Spleen (tissue), 11 donors: ENCODE data around the gene HINFP. TPM values are rescaled to one million over a fixed set of nuclear protein-coding genes. Genes with fewer than 3 reads are reported as not detected.
A peak's percentile ranks its signal among the peaks of the same experiment; 100 is the strongest.

ENCODE experiments used
- DNase-seq: peaks from one replicate; pipeline ENCODE4 v3.0.0-alpha.2; 2020
- H3K27ac ChIP-seq, 8 donors: fragments of 200-600 bp; sonication (generic) in 7 of 8; 1 replicate in 4 of 8; 2 replicates in 4 of 8; pipeline versions ENCODE4 v1.5.0 to v1.8.0; 2016 to 2021; ENCODE audit warnings: inconsistent platforms in 4 of 8, mild to moderate bottlenecking in 4 of 8, moderate library complexity in 1 of 8
- H3K27me3 ChIP-seq, 7 donors: fragments of 200-600 bp; sonication (generic) in 6 of 7; replicated peaks in 1 of 7; 1 replicate in 4 of 7; 2 replicates in 3 of 7; pipeline versions ENCODE4 v1.5.0 to v1.8.0; 2016 to 2021; ENCODE audit warnings: inconsistent platforms in 3 of 7, mild to moderate bottlenecking in 1 of 7
- H3K36me3 ChIP-seq, 6 donors: fragments of 200-600 bp; sonication (generic) in 5 of 6; 1 replicate in 4 of 6; 2 replicates in 2 of 6; pipeline versions ENCODE4 v1.5.0 to v1.8.0; 2016 to 2021; ENCODE audit warnings: inconsistent platforms in 2 of 6
- H3K4me1 ChIP-seq, 6 donors: fragments of 200-600 bp; sonication (generic) in 5 of 6; 1 replicate in 3 of 6; 2 replicates in 3 of 6; pipeline versions ENCODE4 v1.5.0 to v1.8.0; 2016 to 2021; ENCODE audit warnings: inconsistent platforms in 3 of 6
- H3K4me3 ChIP-seq, 8 donors: fragments of 200-600 bp; sonication (generic) in 7 of 8; 1 replicate in 4 of 8; 2 replicates in 4 of 8; pipeline versions ENCODE4 v1.5.0 to v1.8.0; 2016 to 2021; ENCODE audit warnings: inconsistent platforms in 4 of 8, mild to moderate bottlenecking in 4 of 8, moderate library complexity in 2 of 8
- H3K9me3 ChIP-seq, 8 donors: fragments of 200-600 bp; sonication (generic) in 7 of 8; 1 replicate in 4 of 8; 2 replicates in 4 of 8; pipeline versions ENCODE4 v1.5.0 to v1.8.0; 2016 to 2021; ENCODE audit warnings: inconsistent platforms in 4 of 8
- CTCF ChIP-seq, 11 experiments: fragments of 200-600 bp in 7 of 11; fragments of 450-650 bp in 4 of 11; sonication (generic) in 4 of 11; IDR thresholded peaks in 8 of 11; conservative IDR thresholded peaks in 3 of 11; 1 replicate in 7 of 11; 2 replicates in 4 of 11; pipeline versions ENCODE4 v1.4.0 to v1.8.0; 2016 to 2021; ENCODE audit warnings: antibody characterized with exemption in 11 of 11, inconsistent platforms in 4 of 11, mild to moderate bottlenecking in 1 of 11
- POLR2A ChIP-seq, 3 donors: fragments of 450-650 bp; IDR thresholded peaks; one replicate each; pipeline ENCODE4 v1.5.1; 2017; ENCODE audit warnings: antibody characterized with exemption in 3 of 3, mild to moderate bottlenecking in 1 of 3
- POLR2AphosphoS5 ChIP-seq, 3 donors: sonication (generic); formaldehyde crosslinking; IDR thresholded peaks; one replicate each; pipeline ENCODE4 v1.5.1; 2017; ENCODE audit warnings: antibody characterized with exemption in 3 of 3
- WGBS, 5 donors: extraction: QIAGEN DNeasy Blood & Tissue Kit in 3 of 5; methylation state at CpG; one replicate each; pipeline versions ENCODE4 v1.1.5 to v1.1.7; 2013 to 2018; 5-methylcytosine and 5-hydroxymethylcytosine counted together
- intact Hi-C: fragments of 100-400 bp; cut with DNase I; formaldehyde crosslinking; loops from one replicate; pipeline ENCODE4 v1.15.0; 2023; ENCODE audit warnings: low total_unique reads
- polyA plus RNA-seq, 3 donors: library from polyadenylated mRNA; stranded (reverse); fragments of 200-250 nt; gene quantifications; one replicate each; pipeline ENCODE4 v1.2.1, GENCODE V29; 2013
- total RNA-seq, 7 donors: library from RNA; depleted of rRNA in 3 of 7; stranded (reverse); fragments of >200 nt in 3 of 7; fragmentation: NEBNext Ultra II Directional in 4 of 7; extraction: Animal tissue kit (Norgen Biotek cat#: 25700) in 4 of 7; gene quantifications; one replicate each; pipeline versions ENCODE4 v1.1.0 to v1.2.1, GENCODE V29; 2016 to 2021
- donor health status: healthy with polysubstance abuse.
- donor health status: DM: no; HTN: no; CAD: no; lungs with moderate emphysema.
- donor health status: DM: no; HTN: no; CAD: no.
- donor health status: Bipolar disorder and iron deficiency.
- donor health status: healthy.
- donor health status: DM: no; HTN: no; CAD: no.
- donor health status: DM: yes; HTN: yes; CAD: no.

Gene HINFP
- total and polyA plus RNA-seq, 10 donors, result 12.8 to 40.7 (median 33.0) TPM

- H3K27ac ChIP-seq, result peak overlapping the region in 3 of 8 donors; percentile 95 to 96 (median 96)
- 85 to 89% (median 87%) methylated on average over 13 of the region's 13 CpGs for WGBS, 5 donors
- DNase-seq, result no peak
- H3K4me1 ChIP-seq, result peaks cover 14 to 76% (median 40%) of the 10 kb centered on the region in 6 donors
- no peak for TF ChIP-seq POLR2A (IDR thresholded peaks at IDR 0.05)
- TF ChIP-seq POLR2AphosphoS5 (IDR thresholded peaks at IDR 0.05), result no peak
- TF ChIP-seq CTCF (IDR thresholded peaks at IDR 0.05 in 8 of 11, conservative IDR thresholded peaks at IDR 0.05 in 3 of 11), result no peak
- no peaks in the 10 kb centered on the region for H3K27me3 ChIP-seq
- intact Hi-C loops, result loop anchor here (10.0 kb wide), 1 partner anchor 103 kb away; no protein-coding TSS in a partner anchor
- no peaks in the 10 kb centered on the region for H3K9me3 ChIP-seq
- peaks cover 0 to 29% (median 8%) of the 10 kb centered on the region in 6 donors for H3K36me3 ChIP-seq
- H3K4me3 ChIP-seq, result peak overlapping the region in 3 of 8 donors; percentile 0 to 83 (median 1)
Measured at GRCh38 chr11:119091966-119092879, 29.2 kb upstream of the HINFP start.

- no peaks in the 10 kb centered on the region for H3K27me3 ChIP-seq
- TF ChIP-seq POLR2AphosphoS5 (IDR thresholded peaks at IDR 0.05), result no peak
- no peak for TF ChIP-seq CTCF (IDR thresholded peaks at IDR 0.05 in 8 of 11, conservative IDR thresholded peaks at IDR 0.05 in 3 of 11)
- no peak for TF ChIP-seq POLR2A (IDR thresholded peaks at IDR 0.05)
- intact Hi-C loops, result loop anchor here (10.0 kb wide), 1 partner anchor 102 kb away; no protein-coding TSS in a partner anchor
- peak overlapping the region in 7 of 8 donors; percentile 76 to 93 (median 83) for H3K4me3 ChIP-seq
- 57 to 70% (median 61%) methylated on average over 11 to 12 of the region's 12 CpGs for WGBS, 5 donors
- H3K4me1 ChIP-seq, result peaks cover 14 to 74% (median 40%) of the 10 kb centered on the region in 6 donors
- no peaks in the 10 kb centered on the region for H3K9me3 ChIP-seq
- no peak for DNase-seq
- peak overlapping the region in 7 of 8 donors; percentile 91 to 97 (median 95) for H3K27ac ChIP-seq
- peaks cover 0 to 38% (median 17%) of the 10 kb centered on the region in 6 donors for H3K36me3 ChIP-seq
Measured at GRCh38 chr11:119092880-119093842, 28.2 kb upstream of the HINFP start.

- intact Hi-C loops, result loop anchor here (10.0 kb wide), 1 partner anchor 101 kb away; no protein-coding TSS in a partner anchor
- peak; percentile 92 for DNase-seq
- Histone ChIP-seq H3K36me3 (peaks cover 0 to 47% (median 19%) of the 10 kb centered on the region in 6 donors), H3K4me3 (peak overlapping the region; percentile 76 to 93 (median 83)), H3K4me1 (peaks cover 14 to 74% (median 40%) of the 10 kb centered on the region in 6 donors), H3K27me3 (no peaks in the 10 kb centered on the region), H3K9me3 (no peaks in the 10 kb centered on the region), H3K27ac (peak overlapping the region; percentile 84 to 97 (median 94))
- peak in 1 of 3 donors; percentile 0 for TF ChIP-seq POLR2AphosphoS5 (IDR thresholded peaks at IDR 0.05)
- no peak for TF ChIP-seq CTCF (IDR thresholded peaks at IDR 0.05 in 8 of 11, conservative IDR thresholded peaks at IDR 0.05 in 3 of 11)
- 0 to 1% (median 1%) methylated on average over 25 to 81 of the region's 81 CpGs for WGBS, 5 donors
Measured at GRCh38 chr11:119093942-119094815, 27.2 kb upstream of the HINFP start.
